Smooth muscle cell (in vitro differentiated cells): Measurements from ENCODE around the gene AK8. TPM values are rescaled to one million over a fixed set of nuclear protein-coding genes. Genes with fewer than 3 reads are reported as not detected.

ENCODE experiments used
- DNase-seq: peaks from one replicate; lab custom pipeline; 2025; ENCODE audit not compliant: unreplicated experiment; lab: John Stamatoyannopoulos, UW
- H2AFZ ChIP-seq: fragments of 200-600 bp; sonication (generic); 2 replicates; pipeline ENCODE4 v1.6.0; 2016; ENCODE audit warnings: antibody characterized with exemption, low read depth, mild to moderate bottlenecking
- H3F3A ChIP-seq: fragments of 200-600 bp; sonication (generic); 2 replicates; pipeline ENCODE4 v1.6.0; 2017; ENCODE audit warnings: antibody characterized with exemption, low read depth
- H3K27ac ChIP-seq: fragments of 200-600 bp; sonication (generic); 2 replicates; pipeline ENCODE4 v1.5.1; 2016; ENCODE audit warnings: low read depth, mild to moderate bottlenecking
- H3K27me3 ChIP-seq: fragments of 200-600 bp; sonication (generic); 2 replicates; pipeline ENCODE4 v1.6.1; 2016; ENCODE audit warnings: low read depth, mild to moderate bottlenecking
- H3K36me3 ChIP-seq: fragments of 200-600 bp; sonication (generic); 2 replicates; pipeline ENCODE4 v1.5.1; 2016; ENCODE audit warnings: low read depth
- H3K4me1 ChIP-seq: fragments of 200-600 bp; sonication (generic); 2 replicates; pipeline ENCODE4 v1.5.1; 2016; ENCODE audit warnings: low read depth
- H3K4me2 ChIP-seq: fragments of 200-600 bp; sonication (generic); 2 replicates; pipeline ENCODE4 v1.6.0; 2016; ENCODE audit warnings: mild to moderate bottlenecking
- H3K4me3 ChIP-seq: fragments of 200-600 bp; sonication (generic); 2 replicates; pipeline ENCODE4 v1.5.1; 2016; ENCODE audit warnings: mild to moderate bottlenecking
- H3K79me2 ChIP-seq: fragments of 200-600 bp; sonication (generic); 2 replicates; pipeline ENCODE4 v1.6.0; 2016; ENCODE audit warnings: low read depth, mild to moderate bottlenecking
- H3K9ac ChIP-seq: fragments of 200-600 bp; sonication (generic); 2 replicates; pipeline ENCODE4 v1.6.0; 2016; ENCODE audit warnings: low read depth
- H3K9me3 ChIP-seq: fragments of 200-600 bp; sonication (generic); replicated peaks from 2 replicates; pipeline ENCODE4 v1.5.1; 2016; ENCODE audit warnings: low read depth
- H4K20me1 ChIP-seq: fragments of 200-600 bp; sonication (generic); 2 replicates; pipeline ENCODE4 v1.6.0; 2016; ENCODE audit warnings: low read depth
- CTCF ChIP-seq: fragments of 200-600 bp; sonication (generic); IDR thresholded peaks from 2 replicates; pipeline ENCODE4 v1.5.1; 2017; ENCODE audit warnings: borderline replicate concordance, mild to moderate bottlenecking, antibody characterized with exemption; ENCODE audit not compliant: insufficient read depth, poor library complexity, severe bottlenecking
- WGBS: methylation state at CpG from one replicate; pipeline ENCODE4 v1.1.7; 2016; ENCODE audit warnings: low lambda C conversion rate; 5-methylcytosine and 5-hydroxymethylcytosine counted together
- polyA plus RNA-seq: library from polyadenylated mRNA; unstranded; fragments of >200 nt; fragmentation: Nextera tagmentation; extraction: Ambion mirVana; gene quantifications from 2 replicates; pipeline ENCODE4 v1.2.1, GENCODE V29; 2016
- total RNA-seq: library from RNA; depleted of rRNA; stranded (reverse); fragments of >200 nt; gene quantifications from 2 replicates; pipeline ENCODE4 v1.2.3, GENCODE V29; 2014

AK8 gene
- total and polyA plus RNA-seq, 2 experiments from 2014 or later: 0.67 to 1.4 TPM

GRCh38 chr9:132677976-132678375, 200.1 kb downstream of the AK8 start:
- peaks cover 96% of the 10 kb centered on the region for H3K79me2 ChIP-seq
- no peak overlapping the region for H2AFZ ChIP-seq
- DNase-seq: no peak
- no peak for TF ChIP-seq CTCF
- no peaks in the 10 kb centered on the region for H3K9me3 ChIP-seq
- no peak overlapping the region for H3K9ac ChIP-seq
- WGBS: 97% methylated on average over 8 of the region's 8 CpGs
- H3K36me3 ChIP-seq: peaks cover 7% of the 10 kb centered on the region
- no peak overlapping the region for H3K27ac ChIP-seq
- no peak overlapping the region for H3K4me3 ChIP-seq
- no peaks in the 10 kb centered on the region for H3K4me1 ChIP-seq
- no peaks in the 10 kb centered on the region for H3F3A ChIP-seq
- peaks cover 97% of the 10 kb centered on the region for H4K20me1 ChIP-seq
- H3K27me3 ChIP-seq: no peaks in the 10 kb centered on the region
- H3K4me2 ChIP-seq: no peak overlapping the region

Other genes starting within 250 kb of the AK8 start
- 11.0 and 11.9 TPM in 2 replicates for gene DDX31, start 208.3 kb downstream of the AK8 start, total RNA-seq
- 5.9 and 6.6 TPM in 2 replicates for gene DDX31, start 208.3 kb downstream of the AK8 start, polyA plus RNA-seq
- gene GTF3C4, start 207.8 kb downstream of the AK8 start, total RNA-seq: 16.7 and 19.7 TPM in 2 replicates
- 5.6 and 8.3 TPM in 2 replicates for gene GTF3C4, start 207.8 kb downstream of the AK8 start, polyA plus RNA-seq
- gene SPACA9, start 614 bp upstream of the AK8 start, total RNA-seq: 0.99 and 2.4 TPM in 2 replicates
- gene SPACA9, start 614 bp upstream of the AK8 start, polyA plus RNA-seq: 6.8 and 8.9 TPM in 2 replicates
- 39.2 and 48.9 TPM in 2 replicates for gene TSC1, start 66.3 kb upstream of the AK8 start, total RNA-seq
- gene TSC1, start 66.3 kb upstream of the AK8 start, polyA plus RNA-seq: 17.4 and 21.5 TPM in 2 replicates
- gene GFI1B, start 100.4 kb upstream of the AK8 start, total RNA-seq: not detected in 2 replicates
- not detected in 2 replicates for gene GFI1B, start 100.4 kb upstream of the AK8 start, polyA plus RNA-seq
- 34.5 and 44.2 TPM in 2 replicates for gene GTF3C5, start 152.7 kb upstream of the AK8 start, total RNA-seq
- gene GTF3C5, start 152.7 kb upstream of the AK8 start, polyA plus RNA-seq: 59.0 and 66.0 TPM in 2 replicates
- 0.04 and 0.18 TPM in 2 replicates for gene CEL, start 183.7 kb upstream of the AK8 start, total RNA-seq
- gene CEL, start 183.7 kb upstream of the AK8 start, polyA plus RNA-seq: 0.73 and 1.7 TPM in 2 replicates
- 27.8 and 28.5 TPM in 2 replicates for gene RALGDS, start 243.0 kb upstream of the AK8 start, total RNA-seq
- 37.7 and 43.7 TPM in 2 replicates for gene RALGDS, start 243.0 kb upstream of the AK8 start, polyA plus RNA-seq